CD14-positive monocyte (primary cell): ENCODE measurements around the gene RDH14. TPM values are rescaled to one million over a fixed set of nuclear protein-coding genes. Genes with fewer than 3 reads are reported as not detected.

Experiments used
- DNase-seq, 3 donors: peaks; one replicate each; pipeline ENCODE4 v3.0.0-alpha.2; 2011 to 2022
- H2AFZ ChIP-seq: 2 replicates; pipeline ENCODE4 v1.6.0; 2012; ENCODE audit warnings: mild to moderate bottlenecking, low read depth, low read length, inconsistent platforms; ENCODE audit not compliant: insufficient read depth, poor library complexity, severe bottlenecking
- H3K27ac ChIP-seq, 2 donors: 1 replicate in 1 of 2; 2 replicates in 1 of 2; pipeline ENCODE4 v1.5.1; 2012 to 2013; ENCODE audit warnings: low read length in 2 of 2, control low read depth in 1 of 2, inconsistent platforms in 1 of 2, low read depth in 1 of 2, mild to moderate bottlenecking in 1 of 2
- H3K27me3 ChIP-seq, 2 donors: one replicate each; pipeline versions ENCODE4 v1.6.0 to v1.6.1; 2011 to 2013; ENCODE audit warnings: low read length in 2 of 2; ENCODE audit not compliant: control insufficient read depth in 2 of 2, insufficient read depth in 2 of 2
- H3K36me3 ChIP-seq, 2 donors: replicated peaks in 1 of 2; 1 replicate in 1 of 2; 2 replicates in 1 of 2; pipeline versions ENCODE4 v1.5.1 to v1.6.1; 2012 to 2013; ENCODE audit warnings: low read length in 2 of 2, control low read depth in 1 of 2, inconsistent platforms in 1 of 2, mild to moderate bottlenecking in 1 of 2; ENCODE audit not compliant: insufficient read depth in 2 of 2, control insufficient read depth in 1 of 2
- H3K4me1 ChIP-seq, 2 donors: 1 replicate in 1 of 2; 2 replicates in 1 of 2; pipeline versions ENCODE4 v1.5.1 to v1.6.1; 2012 to 2013; ENCODE audit warnings: low read length in 2 of 2, control low read depth in 1 of 2, inconsistent platforms in 1 of 2, mild to moderate bottlenecking in 1 of 2, moderate library complexity in 1 of 2; ENCODE audit not compliant: insufficient read depth in 2 of 2, control insufficient read depth in 1 of 2
- H3K4me2 ChIP-seq: replicated peaks from 2 replicates; pipeline ENCODE3; 2012; ENCODE audit warnings: low read length, moderate library complexity, mild to moderate bottlenecking; ENCODE audit not compliant: poor library complexity, severe bottlenecking; ENCODE audit errors: extremely low read depth
- H3K4me3 ChIP-seq, 3 experiments: fragments of 200-600 bp in 1 of 3; sonication (generic) in 1 of 3; replicated peaks in 1 of 3; 1 replicate in 2 of 3; 2 replicates in 1 of 3; pipeline ENCODE4 v1.5.1; 2011 to 2013; ENCODE audit warnings: low read length in 3 of 3, mild to moderate bottlenecking in 3 of 3, control low read depth in 2 of 3, low read depth in 2 of 3, inconsistent platforms in 1 of 3, moderate library complexity in 1 of 3
- H3K79me2 ChIP-seq: 2 replicates; pipeline ENCODE4 v1.6.0; 2012; ENCODE audit warnings: mild to moderate bottlenecking, control low read depth, inconsistent platforms, low read length, moderate library complexity; ENCODE audit not compliant: insufficient read depth
- H3K9ac ChIP-seq: 2 replicates; pipeline ENCODE4 v1.6.0; 2017; ENCODE audit warnings: low read length, mild to moderate bottlenecking; ENCODE audit not compliant: insufficient read depth, poor library complexity, severe bottlenecking
- H3K9me3 ChIP-seq, 2 donors: replicated peaks in 1 of 2; 1 replicate in 1 of 2; 2 replicates in 1 of 2; pipeline versions ENCODE4 v1.5.1 to v1.6.1; 2012 to 2013; ENCODE audit warnings: low read length in 2 of 2, control low read depth in 1 of 2; ENCODE audit not compliant: control insufficient read depth in 1 of 2, insufficient read depth in 1 of 2
- H4K20me1 ChIP-seq: 2 replicates; pipeline ENCODE4 v1.6.0; 2012; ENCODE audit warnings: mild to moderate bottlenecking, low read length, control low read depth, moderate library complexity; ENCODE audit not compliant: insufficient read depth
- H3K27ac Mint-ChIP-seq, 7 donors: one replicate each; pipeline ENCODE4 v1.8.0; 2020; ENCODE audit warnings: mild to moderate bottlenecking in 7 of 7, mixed read lengths in 7 of 7, moderate library complexity in 6 of 7, inconsistent platforms in 2 of 7
- H3K27me3 Mint-ChIP-seq, 3 donors: one replicate each; pipeline ENCODE4 v1.8.0; 2021 to 2022; ENCODE audit warnings: low read depth in 3 of 3, mild to moderate bottlenecking in 3 of 3, mixed read lengths in 3 of 3, moderate library complexity in 3 of 3, inconsistent platforms in 1 of 3
- H3K36me3 Mint-ChIP-seq, 2 donors: one replicate each; pipeline ENCODE4 v1.8.0; 2020; ENCODE audit warnings: mixed read lengths in 2 of 2, inconsistent platforms in 1 of 2, mild to moderate bottlenecking in 1 of 2
- H3K4me1 Mint-ChIP-seq: one replicate; pipeline ENCODE4 v1.8.0; 2020; ENCODE audit warnings: mild to moderate bottlenecking, mixed read lengths
- H3K4me3 Mint-ChIP-seq, 2 donors: one replicate each; pipeline ENCODE4 v1.8.0; 2020; ENCODE audit warnings: mild to moderate bottlenecking in 2 of 2, mixed read lengths in 2 of 2, moderate library complexity in 1 of 2
- H3K9me3 Mint-ChIP-seq, 7 donors: one replicate each; pipeline ENCODE4 v1.8.0; 2020 to 2022; ENCODE audit warnings: mixed read lengths in 7 of 7, mild to moderate bottlenecking in 6 of 7, moderate library complexity in 6 of 7, inconsistent platforms in 2 of 7
- CTCF ChIP-seq: fragments of 200-600 bp; IDR thresholded peaks from one replicate; pipeline ENCODE4 v1.8.0; 2022; ENCODE audit warnings: antibody characterized with exemption, mild to moderate bottlenecking
- WGBS: methylation state at CpG from one replicate; pipeline ENCODE4 v1.1.5; 2013; ENCODE audit warnings: missing lambda C conversion rate; ENCODE audit not compliant: insufficient coverage; 5-methylcytosine and 5-hydroxymethylcytosine counted together
- intact Hi-C, 2 donors: fragments of 100-400 bp; cut with micrococcal nuclease; formaldehyde crosslinking; loops; one replicate each; pipeline versions ENCODE4 v1.15.0 to v1.15.1; 2023
- polyA plus RNA-seq, 3 donors: library from polyadenylated mRNA; depleted of rRNA in 1 of 3; unstranded in 2 of 3; stranded (reverse) in 1 of 3; fragments of 300-500 nt in 2 of 3; fragments of >200 nt in 1 of 3; fragmentation: Illumina TruSeq in 2 of 3; gene quantifications; 1 replicate in 2 of 3; 2 replicates in 1 of 3; pipeline ENCODE4 v1.2.3, GENCODE V29; 2012 to 2021

The RDH14 gene
- polyA plus RNA-seq, 3 donors: 5.5 to 16.3 (median 14.3) TPM

DNA sequence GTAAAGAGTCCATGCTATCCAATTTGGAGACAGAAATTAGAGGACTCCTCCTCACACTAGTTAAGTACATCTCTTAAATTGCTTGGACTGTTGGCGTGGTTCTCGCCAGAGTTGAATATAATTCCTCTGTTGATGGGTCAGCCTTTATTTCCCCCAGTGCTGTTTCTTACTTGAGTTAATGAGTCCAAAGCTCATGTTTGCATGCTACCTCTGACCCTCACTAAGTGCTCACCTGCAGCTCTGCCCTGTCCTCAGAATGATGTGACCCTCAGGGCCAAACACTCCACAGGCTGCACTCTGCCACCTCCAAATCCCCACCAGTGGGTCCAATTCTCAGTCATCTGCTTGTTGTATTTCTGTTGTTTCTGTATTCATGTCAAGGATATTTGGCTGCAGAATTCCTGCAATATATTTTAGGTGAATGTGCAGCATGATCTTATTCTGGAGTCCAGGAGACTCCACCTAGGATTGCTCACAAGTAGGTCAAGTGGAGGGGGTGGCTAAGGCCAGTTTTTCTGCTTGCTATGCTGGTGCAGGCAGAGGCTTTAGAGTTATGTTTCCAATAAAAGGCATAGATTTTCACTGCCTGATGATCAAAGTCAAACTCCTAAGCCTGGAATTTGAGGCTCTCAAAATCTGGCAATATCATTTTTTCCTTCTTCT, 37.8 kb downstream of the RDH14 start:
- Histone ChIP-seq H3K27ac (no peak overlapping the region), H3K9ac (no peak overlapping the region), H3K36me3 (no peaks in the 10 kb centered on the region), H3K9me3 (no peaks in the 10 kb centered on the region), H3K79me2 (no peaks in the 10 kb centered on the region), H3K27me3 (no peaks in the 10 kb centered on the region), H4K20me1 (no peaks in the 10 kb centered on the region), H3K4me3 (no peak overlapping the region), H3K4me2 (no peak overlapping the region), H3K4me1 (no peaks in the 10 kb centered on the region), H2AFZ (no peak overlapping the region)
- H3K4me3 Mint-ChIP-seq: no peak overlapping the region
- no peak for TF ChIP-seq CTCF
- peaks cover 0 to 7% (median 6%) of the 10 kb centered on the region in 3 donors for H3K27me3 Mint-ChIP-seq
- H3K27ac Mint-ChIP-seq: no peak overlapping the region
- no peaks in the 10 kb centered on the region for H3K9me3 Mint-ChIP-seq
- intact Hi-C loops: loop anchor here in 1 of 2 donors (10.0 kb wide), 1 partner anchor 842 kb away; no protein-coding TSS in a partner anchor
- H3K4me1 Mint-ChIP-seq: no peaks in the 10 kb centered on the region
- no peaks in the 10 kb centered on the region for H3K36me3 Mint-ChIP-seq
- DNase-seq: no peak
- WGBS: 92% methylated on average over 2 of the region's 2 CpGs

GRCh38 chr2:18520451-18521425, 39.7 kb downstream of the RDH14 start:
- peak overlapping the region in 1 of 7 donors; percentile 36 for H3K27ac Mint-ChIP-seq
- DNase-seq: peak; percentile 36 to 42 (median 39)

More at GRCh38 chr2:18520451-18521425, 39.7 kb downstream of the RDH14 start:
- H3K27ac ChIP-seq: no peak overlapping the region
- no peaks in the 10 kb centered on the region for H3K36me3 Mint-ChIP-seq
- no peaks in the 10 kb centered on the region for H4K20me1 ChIP-seq
- TF ChIP-seq CTCF: peak; percentile 84
- WGBS: 81% methylated on average over 9 of the region's 16 CpGs
- intact Hi-C loops: loop anchor here (2.0 to 10.0 kb wide), 2 partner anchors 844 to 1342 kb away; no protein-coding TSS in a partner anchor
- no peaks in the 10 kb centered on the region for H3K27me3 ChIP-seq
- no peak overlapping the region for H3K4me3 Mint-ChIP-seq
- no peaks in the 10 kb centered on the region for H3K4me1 Mint-ChIP-seq
- H3K36me3 ChIP-seq: no peaks in the 10 kb centered on the region
- H3K4me2 ChIP-seq: no peak overlapping the region
- no peak overlapping the region for H3K4me3 ChIP-seq
- H2AFZ ChIP-seq: no peak overlapping the region
- no peaks in the 10 kb centered on the region for H3K79me2 ChIP-seq
- peaks cover 0 to 10% (median 9%) of the 10 kb centered on the region in 3 donors for H3K27me3 Mint-ChIP-seq
- no peaks in the 10 kb centered on the region for H3K9me3 ChIP-seq
- no peak overlapping the region for H3K9ac ChIP-seq
- H3K9me3 Mint-ChIP-seq: no peaks in the 10 kb centered on the region
- H3K4me1 ChIP-seq: no peaks in the 10 kb centered on the region
